ENCODE results near the gene SEM1. TPM values are rescaled to one million over a fixed set of nuclear protein-coding genes. Genes with fewer than 3 reads are reported as not detected.

SEM1 gene
- total RNA-seq, 1 donor, result 21.2 TPM

GRCh38 chr7:96694082-96694481 is 15.6 kb downstream of the SEM1 start:
- DNase-seq (ENCODE audit: low read depth), result no peak
- no peak for TF ChIP-seq CTCF (IDR thresholded peaks at IDR 0.05; ENCODE audit: insufficient read depth, low read depth, low read length)
- H3K4me3 ChIP-seq (ENCODE audit: low read depth, low read length), result no peak overlapping the region

GRCh38 chr7:96691702-96692101 is 17.9 kb downstream of the SEM1 start:
- H3K4me3 ChIP-seq (ENCODE audit: low read depth, low read length), result no peak overlapping the region
- no peak for TF ChIP-seq CTCF (IDR thresholded peaks at IDR 0.05; ENCODE audit: insufficient read depth, low read depth, low read length)
- DNase-seq (ENCODE audit: low read depth), result no peak

DNA sequence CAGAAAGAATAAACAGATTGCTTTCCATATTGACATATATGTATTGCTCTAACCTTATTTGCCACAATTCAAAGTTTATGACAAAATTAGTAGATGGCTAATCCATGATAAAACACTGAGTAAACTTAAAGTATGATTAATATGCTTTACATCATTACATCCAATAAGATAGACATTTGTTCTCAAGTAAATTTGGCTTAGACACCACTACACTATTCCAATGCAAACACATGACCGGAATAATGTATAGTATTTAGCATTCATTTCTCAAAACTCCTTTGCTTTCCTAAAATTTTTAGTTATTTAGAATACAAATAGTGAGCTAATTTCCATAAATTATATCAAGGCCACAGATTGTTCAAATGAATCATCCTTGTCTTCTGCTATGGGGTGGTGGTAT is 20.2 kb downstream of the SEM1 start:
- no peak for DNase-seq (ENCODE audit: low read depth)
- TF ChIP-seq CTCF (IDR thresholded peaks at IDR 0.05; ENCODE audit: insufficient read depth, low read depth, low read length), result no peak

GRCh38 chr7:96686305-96686704 is 23.3 kb downstream of the SEM1 start:
- no peak for TF ChIP-seq CTCF (IDR thresholded peaks at IDR 0.05; ENCODE audit: insufficient read depth, low read depth, low read length)
- no peak for DNase-seq (ENCODE audit: low read depth)
- H3K4me3 ChIP-seq (ENCODE audit: low read depth, low read length), result no peak overlapping the region

More for the DNA sequence above, 20.2 kb downstream of the SEM1 start:
- H3K4me3 ChIP-seq (ENCODE audit: low read depth, low read length), result no peak overlapping the region

GRCh38 chr7:96685755-96686154 is 23.9 kb downstream of the SEM1 start:
- no peak for TF ChIP-seq CTCF (IDR thresholded peaks at IDR 0.05; ENCODE audit: insufficient read depth, low read depth, low read length)
- no peak for DNase-seq (ENCODE audit: low read depth)
- H3K4me3 ChIP-seq (ENCODE audit: low read depth, low read length), result no peak overlapping the region

DNA sequence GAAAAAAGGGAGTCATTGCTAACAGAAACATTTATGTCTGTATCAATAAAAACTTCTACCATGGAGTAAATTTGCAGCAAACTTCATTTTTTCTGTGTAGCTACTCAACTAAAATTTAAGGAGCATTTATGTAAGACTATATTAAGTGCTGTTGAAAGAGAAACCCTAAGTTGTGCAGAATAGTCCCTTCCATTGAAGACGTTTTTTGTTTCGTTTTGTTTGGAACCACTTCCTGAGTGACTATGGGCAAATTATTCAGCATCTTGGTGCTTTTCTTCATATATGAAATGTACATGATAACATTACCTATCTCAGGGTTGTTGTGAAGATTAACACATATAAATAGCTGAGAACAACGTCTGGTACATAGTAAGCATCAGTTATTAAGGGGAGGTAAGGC is 24.3 kb downstream of the SEM1 start:
- DNase-seq (ENCODE audit: low read depth), result no peak
- TF ChIP-seq CTCF (IDR thresholded peaks at IDR 0.05; ENCODE audit: insufficient read depth, low read depth, low read length), result no peak
- no peak overlapping the region for H3K4me3 ChIP-seq (ENCODE audit: low read depth, low read length)

GRCh38 chr7:96679886-96680285 is 29.8 kb downstream of the SEM1 start:
- H3K4me3 ChIP-seq (ENCODE audit: low read depth, low read length), result no peak overlapping the region
- no peak for TF ChIP-seq CTCF (IDR thresholded peaks at IDR 0.05; ENCODE audit: insufficient read depth, low read depth, low read length)
- DNase-seq (ENCODE audit: low read depth), result no peak

All from fibroblast of villous mesenchyme (primary cell).